B cell (primary cell): Measurements from ENCODE around the gene OSER1. TPM values are rescaled to one million over a fixed set of nuclear protein-coding genes. Genes with fewer than 3 reads are reported as not detected.

ENCODE experiments used
- ATAC-seq: fragments of 200-7000 bp; cut with Tn5 transposase; one replicate; pipeline ENCODE4 v1.10.0; 2021; ENCODE audit warnings: low read depth, mild to moderate bottlenecking, moderate number of reproducible peaks, moderate library complexity
- CTCF ChIA-PET: fragments of 350-600 bp; sonication (Branson Sonifier 250); formaldehyde crosslinking; loops from one replicate; lab custom pipeline; 2021; ENCODE audit warnings: antibody characterized with exemption, inconsistent platforms; lab: Charles Lee
- POLR2A ChIA-PET: fragments of 350-600 bp; sonication (Branson Sonifier 250); formaldehyde crosslinking; loops from one replicate; lab custom pipeline; 2021; ENCODE audit warnings: antibody characterized with exemption; lab: Charles Lee
- DNase-seq: peaks from one replicate; pipeline ENCODE4 v3.0.0; 2013
- H2AFZ ChIP-seq: 2 replicates; pipeline ENCODE4 v1.6.1; 2012; ENCODE audit warnings: mild to moderate bottlenecking, low read depth, low read length; ENCODE audit not compliant: insufficient read depth, poor library complexity, severe bottlenecking
- H3K27ac ChIP-seq, 2 donors: 1 replicate in 1 of 2; 2 replicates in 1 of 2; pipeline ENCODE4 v1.5.1; 2012 to 2013; ENCODE audit warnings: low read length in 2 of 2, mild to moderate bottlenecking in 2 of 2, moderate library complexity in 1 of 2
- H3K27me3 ChIP-seq, 4 experiments: fragments of 200-600 bp in 1 of 4; sonication (generic) in 1 of 4; replicated peaks in 1 of 4; 1 replicate in 2 of 4; 2 replicates in 2 of 4; pipeline versions ENCODE4 v1.6.1 to v1.7.0; 2013 to 2016; ENCODE audit warnings: low read length in 3 of 4, mild to moderate bottlenecking in 2 of 4, mixed read lengths in 1 of 4, moderate library complexity in 1 of 4; ENCODE audit not compliant: insufficient read depth in 4 of 4, control insufficient read depth in 3 of 4; ENCODE audit errors: control extremely low read depth in 1 of 4
- H3K36me3 ChIP-seq, 2 experiments: replicated peaks in 1 of 2; 1 replicate in 1 of 2; 2 replicates in 1 of 2; pipeline versions ENCODE4 v1.6.1 to v1.7.1; 2013; ENCODE audit warnings: low read length in 1 of 2; ENCODE audit not compliant: insufficient read depth in 2 of 2, control insufficient read depth in 1 of 2; ENCODE audit errors: control extremely low read depth in 1 of 2, extremely low read depth in 1 of 2
- H3K4me1 ChIP-seq, 2 donors: fragments of 200-600 bp in 1 of 2; sonication (generic) in 1 of 2; 1 replicate in 1 of 2; 2 replicates in 1 of 2; pipeline versions ENCODE4 v1.5.1 to v1.6.1; 2013 to 2017; ENCODE audit warnings: low read length in 2 of 2; ENCODE audit not compliant: control insufficient read depth in 2 of 2, insufficient read depth in 2 of 2
- H3K4me2 ChIP-seq: replicated peaks from 2 replicates; pipeline ENCODE3; 2012; ENCODE audit warnings: mild to moderate bottlenecking, low read depth, low read length; ENCODE audit not compliant: poor library complexity, severe bottlenecking
- H3K4me3 ChIP-seq, 5 experiments: fragments of 200-600 bp in 1 of 5; sonication (generic) in 1 of 5; 1 replicate in 3 of 5; 2 replicates in 2 of 5; pipeline versions ENCODE4 v1.5.1 to v1.7.0; 2011 to 2016; ENCODE audit warnings: low read length in 4 of 5, mild to moderate bottlenecking in 4 of 5, low read depth in 2 of 5, control low read depth in 1 of 5, moderate library complexity in 1 of 5; ENCODE audit not compliant: insufficient read depth in 1 of 5; ENCODE audit errors: control extremely low read depth in 1 of 5, extremely low read depth in 1 of 5
- H3K79me2 ChIP-seq: fragments of 200-600 bp; sonication (generic); one replicate; pipeline ENCODE4 v1.6.0; 2016; ENCODE audit warnings: low read length; ENCODE audit not compliant: control insufficient read depth, insufficient read depth
- H3K9ac ChIP-seq: fragments of 200-600 bp; sonication (generic); 2 replicates; pipeline ENCODE4 v1.6.1; 2017; ENCODE audit warnings: mild to moderate bottlenecking, low read length, moderate library complexity
- H3K9me3 ChIP-seq, 3 donors: one replicate each; pipeline versions ENCODE4 v1.6.1 to v1.7.1; 2013; ENCODE audit warnings: low read length in 2 of 3; ENCODE audit not compliant: control insufficient read depth in 2 of 3, insufficient read depth in 1 of 3; ENCODE audit errors: control extremely low read depth in 1 of 3
- H4K20me1 ChIP-seq: 2 replicates; pipeline ENCODE4 v1.6.0; 2012; ENCODE audit warnings: mild to moderate bottlenecking, low read length; ENCODE audit not compliant: insufficient read depth, control insufficient read depth, poor library complexity, severe bottlenecking
- H3K27ac Mint-ChIP-seq: one replicate; pipeline ENCODE4 v1.8.0; 2021; ENCODE audit warnings: mixed read lengths
- H3K27me3 Mint-ChIP-seq: one replicate; pipeline ENCODE4 v1.8.0; 2021; ENCODE audit warnings: mixed read lengths
- H3K4me1 Mint-ChIP-seq: one replicate; pipeline ENCODE4 v1.8.0; 2021; ENCODE audit warnings: mixed read lengths
- H3K4me3 Mint-ChIP-seq: one replicate; pipeline ENCODE4 v1.8.0; 2021; ENCODE audit warnings: mixed read lengths
- H3K9me3 Mint-ChIP-seq: one replicate; pipeline ENCODE4 v1.8.0; 2022; ENCODE audit warnings: mixed read lengths; ENCODE audit not compliant: insufficient read depth
- CTCF ChIP-seq: fragments of 200-600 bp; IDR thresholded peaks from one replicate; pipeline ENCODE4 v1.8.0; 2022; ENCODE audit warnings: antibody characterized with exemption, mild to moderate bottlenecking
- EZH2 ChIP-seq: IDR thresholded peaks from 2 replicates; pipeline ENCODE4 v1.6.1; 2012; ENCODE audit warnings: borderline replicate concordance, low read depth, mild to moderate bottlenecking, moderate library complexity, low read length; ENCODE audit not compliant: insufficient read depth, poor library complexity, severe bottlenecking
- WGBS: methylation state at CpG from one replicate; pipeline ENCODE4 v1.1.5; 2013; ENCODE audit warnings: missing lambda C conversion rate; ENCODE audit not compliant: insufficient coverage; 5-methylcytosine and 5-hydroxymethylcytosine counted together
- intact Hi-C: fragments of 100-400 bp; cut with micrococcal nuclease; formaldehyde crosslinking; loops from one replicate; pipeline ENCODE4 v1.10.0; 2022
- polyA plus RNA-seq: library from polyadenylated mRNA; depleted of rRNA; stranded (reverse); fragments of >200 nt; gene quantifications from 2 replicates; pipeline ENCODE4 v1.2.3, GENCODE V29; 2012
- total RNA-seq, 2 donors: library from RNA; stranded (reverse); fragments of 120-200 nt in 1 of 2; gene quantifications; 1 replicate in 1 of 2; 2 replicates in 1 of 2; pipeline versions ENCODE4 v1.2.3 to v1.2.4, GENCODE V29; 2013 to 2022

Gene OSER1
- total and polyA plus RNA-seq, 2 donors (not counting 1 experiment from before 2014, with no cell fraction given): 80.0 to 130 TPM

- no peak overlapping the region for H3K9ac ChIP-seq
- no peak overlapping the region for H3K4me2 ChIP-seq
- H3K27me3 Mint-ChIP-seq: peaks cover 49% of the 10 kb centered on the region
- peaks cover 0 to 8% (median 0%) of the 10 kb centered on the region in 3 donors for H3K9me3 ChIP-seq
- WGBS: 33% methylated on average over 2 of the region's 3 CpGs
- peaks cover 0 to 39% (median 12%) of the 10 kb centered on the region in 4 experiments for H3K27me3 ChIP-seq
- POLR2A ChIA-PET: no interaction called here
- H3K4me3 Mint-ChIP-seq: no peak overlapping the region
- no peak overlapping the region for H3K27ac ChIP-seq
- ATAC-seq: no peak
- no peaks in the 10 kb centered on the region for H4K20me1 ChIP-seq
- no peak overlapping the region for H3K4me3 ChIP-seq
- DNase-seq: no peak
- H3K4me1 ChIP-seq: no peaks in the 10 kb centered on the region
- intact Hi-C loops: no loop called here
- H3K79me2 ChIP-seq: no peaks in the 10 kb centered on the region
- H3K4me1 Mint-ChIP-seq: peaks cover 3% of the 10 kb centered on the region
- no peak overlapping the region for H2AFZ ChIP-seq
- no peak overlapping the region for H3K27ac Mint-ChIP-seq
- no peaks in the 10 kb centered on the region for H3K36me3 ChIP-seq
- H3K9me3 Mint-ChIP-seq: no peaks in the 10 kb centered on the region
- TF ChIP-seq EZH2 (no peak), CTCF (no peak)
- CTCF ChIA-PET: interaction anchor here (1.8 kb wide), 1 partner anchor 31 kb away, joined by 4 read pairs; no protein-coding TSS in a partner anchor
These were observed 37.8 kb upstream of the OSER1 start for GRCh38 chr20:44248410-44248759.

- peaks cover 48% of the 10 kb centered on the region for H3K27me3 Mint-ChIP-seq
- ChIA-PET CTCF (interaction anchor here (1.8 kb wide), 1 partner anchor 30 kb away, joined by 4 read pairs; no protein-coding TSS in a partner anchor), POLR2A (no interaction called here)
- TF ChIP-seq CTCF (no peak), EZH2 (no peak)
- H3K4me1 ChIP-seq: no peaks in the 10 kb centered on the region
- intact Hi-C loops: no loop called here
- no peaks in the 10 kb centered on the region for H3K79me2 ChIP-seq
- H3K4me3 Mint-ChIP-seq: no peak overlapping the region
- H3K9ac ChIP-seq: no peak overlapping the region
- 16% methylated on average over 27 of the region's 31 CpGs for WGBS
- H3K27me3 ChIP-seq: peaks cover 0 to 39% (median 12%) of the 10 kb centered on the region in 4 experiments
- H3K36me3 ChIP-seq: no peaks in the 10 kb centered on the region
- no peak for DNase-seq
- no peaks in the 10 kb centered on the region for H3K9me3 Mint-ChIP-seq
- H3K9me3 ChIP-seq: peaks cover 0 to 8% (median 0%) of the 10 kb centered on the region in 3 donors
- no peaks in the 10 kb centered on the region for H4K20me1 ChIP-seq
- no peak for ATAC-seq
- H2AFZ ChIP-seq: no peak overlapping the region
- no peak overlapping the region for H3K4me3 ChIP-seq
- peaks cover 3% of the 10 kb centered on the region for H3K4me1 Mint-ChIP-seq
- no peak overlapping the region for H3K27ac Mint-ChIP-seq
- no peak overlapping the region for H3K4me2 ChIP-seq
- H3K27ac ChIP-seq: no peak overlapping the region
These were observed 37.2 kb upstream of the OSER1 start for GRCh38 chr20:44247586-44248409.
